Fibroblast of the aortic adventitia (primary cell): Measurements from ENCODE around the gene FAM149B1. TPM values are rescaled to one million over a fixed set of nuclear protein-coding genes. Genes with fewer than 3 reads are reported as not detected.

Source experiments
- DNase-seq: peaks from one replicate; pipeline ENCODE4 v3.0.0-alpha.2; 2010; ENCODE audit warnings: low read depth
- H3K4me3 ChIP-seq: 2 replicates; pipeline ENCODE4 v1.5.1; 2011; ENCODE audit warnings: low read depth, mild to moderate bottlenecking, control low read depth, low read length, moderate library complexity
- CTCF ChIP-seq: IDR thresholded peaks from 2 replicates; pipeline ENCODE4 v1.5.1; 2011; ENCODE audit warnings: mild to moderate bottlenecking, low read length, control low read depth, inconsistent platforms; ENCODE audit not compliant: insufficient read depth
- total RNA-seq: library from RNA; depleted of rRNA; stranded (reverse); fragments of >200 nt; gene quantifications from 2 replicates; pipeline ENCODE4 v1.2.3, GENCODE V29; 2012; ENCODE audit warnings: low replicate concordance

The FAM149B1 gene
- total RNA-seq, 1 donor: 30.8 TPM

GRCh38 chr10:73169320-73169719 is 1.4 kb downstream of the FAM149B1 start:
- H3K4me3 ChIP-seq: no peak overlapping the region
- no peak for DNase-seq
- TF ChIP-seq CTCF: no peak

- no peak for TF ChIP-seq CTCF
- no peak for DNase-seq
- H3K4me3 ChIP-seq: no peak overlapping the region
Observed at GRCh38 chr10:73172867-73173266, 4.9 kb downstream of the FAM149B1 start.

GRCh38 chr10:73174148-73174925 is 6.4 kb downstream of the FAM149B1 start:
- no peak for TF ChIP-seq CTCF
- no peak overlapping the region for H3K4me3 ChIP-seq
- no peak for DNase-seq

GRCh38 chr10:73182568-73182967 is 14.6 kb downstream of the FAM149B1 start:
- peak; percentile 85 for DNase-seq
- no peak for TF ChIP-seq CTCF
- H3K4me3 ChIP-seq: no peak overlapping the region

- no peak overlapping the region for H3K4me3 ChIP-seq
- no peak for TF ChIP-seq CTCF
Observed at GRCh38 chr10:73183667-73184281, 15.9 kb downstream of the FAM149B1 start.

GRCh38 chr10:73186266-73186665 is 18.3 kb downstream of the FAM149B1 start:
- H3K4me3 ChIP-seq: no peak overlapping the region
- no peak for TF ChIP-seq CTCF
- DNase-seq: no peak

More at GRCh38 chr10:73183667-73184281, 15.9 kb downstream of the FAM149B1 start:
- DNase-seq: peak; percentile 88
